HepG2 (cell line): ENCODE data around the gene GRHPR. TPM values are rescaled to one million over a fixed set of nuclear protein-coding genes. Genes with fewer than 3 reads are reported as not detected.

Experiments
- ARNTL ChIP-seq: sonication (generic); formaldehyde crosslinking; IDR thresholded peaks from 2 replicates; pipeline ENCODE4 v1.4.0; 2020; ENCODE audit warnings: mild to moderate bottlenecking, missing genetic modification reagents
- BCL6 ChIP-seq: IDR thresholded peaks from 2 replicates; pipeline ENCODE4 v1.6.1; 2016; ENCODE audit warnings: missing genetic modification reagents, missing compliant biosample characterization
- BRCA1 ChIP-seq: sonication (generic); formaldehyde crosslinking; IDR thresholded peaks from 2 replicates; pipeline ENCODE4 v1.4.0; 2020; ENCODE audit warnings: missing genetic modification reagents
- CEBPG ChIP-seq: IDR thresholded peaks from 2 replicates; pipeline ENCODE4 v1.6.1; 2016
- E2F5 ChIP-seq: sonication (generic); formaldehyde crosslinking; conservative IDR thresholded peaks from 2 replicates; pipeline ENCODE4 v1.4.0; 2020; ENCODE audit warnings: missing genetic modification reagents
- FOXA1 ChIP-seq, 2 experiments: fragments of 450-650 bp in 1 of 2; sonication (generic) in 1 of 2; formaldehyde crosslinking in 1 of 2; IDR thresholded peaks; 2 replicates each; pipeline versions ENCODE4 v1.4.0 to v1.6.1; 2016 to 2020; ENCODE audit warnings: missing genetic modification reagents in 1 of 2
- HMGA1 ChIP-seq: sonication (generic); formaldehyde crosslinking; conservative IDR thresholded peaks from 2 replicates; pipeline ENCODE4 v1.4.0; 2020; ENCODE audit warnings: missing genetic modification reagents
- HNF4A ChIP-seq: sonication (generic); formaldehyde crosslinking; IDR thresholded peaks from 2 replicates; pipeline ENCODE4 v1.4.0; 2020; ENCODE audit warnings: missing genetic modification reagents
- KAT2B ChIP-seq: fragments of 150-350 bp; IDR thresholded peaks from 2 replicates; pipeline ENCODE4 v1.6.1; 2014; ENCODE audit warnings: low read depth, low read length, borderline replicate concordance
- KDM4B ChIP-seq: sonication (generic); formaldehyde crosslinking; IDR thresholded peaks from 2 replicates; pipeline ENCODE4 v1.4.0; 2020; ENCODE audit warnings: missing genetic modification reagents
- MATR3 ChIP-seq: sonication (generic); formaldehyde crosslinking; IDR thresholded peaks from 2 replicates; pipeline ENCODE4 v1.4.0; 2020; ENCODE audit warnings: missing genetic modification reagents
- MBNL3 ChIP-seq: fragments of 250-450 bp; sonication (Bioruptor Pico); conservative IDR thresholded peaks from 2 replicates; pipeline ENCODE4 v1.8.0; 2022; ENCODE audit warnings: mild to moderate bottlenecking, inconsistent platforms
- PPARG ChIP-seq: conservative IDR thresholded peaks from 2 replicates; pipeline ENCODE4 v1.6.1; 2016; ENCODE audit warnings: missing biosample characterization, missing genetic modification reagents
- PREB ChIP-seq: sonication (generic); formaldehyde crosslinking; IDR thresholded peaks from 2 replicates; pipeline ENCODE4 v1.4.0; 2020; ENCODE audit warnings: missing genetic modification reagents
- RBAK ChIP-seq: sonication (generic); formaldehyde crosslinking; IDR thresholded peaks from 2 replicates; pipeline ENCODE4 v1.5.1; 2020; ENCODE audit warnings: mild to moderate bottlenecking, missing genetic modification reagents
- TARDBP ChIP-seq: sonication (generic); formaldehyde crosslinking; IDR thresholded peaks from 2 replicates; pipeline ENCODE4 v1.8.0; 2022; ENCODE audit warnings: mild to moderate bottlenecking, missing genetic modification reagents
- TFDP1 ChIP-seq: IDR thresholded peaks from 2 replicates; pipeline ENCODE4 v1.6.1; 2016; ENCODE audit warnings: missing compliant biosample characterization, missing genetic modification reagents, borderline replicate concordance
- THAP7 ChIP-seq: sonication (generic); formaldehyde crosslinking; IDR thresholded peaks from 2 replicates; pipeline ENCODE4 v1.8.1; 2023; ENCODE audit warnings: mild to moderate bottlenecking, missing genetic modification reagents
- ZFP36L1 ChIP-seq: sonication (generic); formaldehyde crosslinking; IDR thresholded peaks from 2 replicates; pipeline ENCODE4 v1.8.0; 2022; ENCODE audit warnings: mild to moderate bottlenecking, missing genetic modification reagents, moderate library complexity
- ZFP36L2 ChIP-seq: sonication (generic); formaldehyde crosslinking; IDR thresholded peaks from 2 replicates; pipeline ENCODE4 v1.4.0; 2020; ENCODE audit warnings: missing genetic modification reagents
- ZGPAT ChIP-seq: IDR thresholded peaks from 2 replicates; pipeline ENCODE4 v1.6.1; 2016; ENCODE audit warnings: mild to moderate bottlenecking
- ZMAT5 ChIP-seq: sonication (generic); formaldehyde crosslinking; IDR thresholded peaks from 2 replicates; pipeline ENCODE4 v1.5.0; 2020; ENCODE audit warnings: mild to moderate bottlenecking, low read depth, missing genetic modification reagents, borderline replicate concordance
- ZNF136 ChIP-seq: sonication (generic); formaldehyde crosslinking; IDR thresholded peaks from 2 replicates; pipeline ENCODE4 v1.8.1; 2022; ENCODE audit warnings: low read depth, mild to moderate bottlenecking, moderate library complexity, missing genetic modification reagents
- ZNF224 ChIP-seq: sonication (generic); formaldehyde crosslinking; IDR thresholded peaks from 2 replicates; pipeline ENCODE4 v1.5.0; 2020; ENCODE audit warnings: mild to moderate bottlenecking, missing genetic modification reagents
- ZNF549 ChIP-seq: sonication (generic); formaldehyde crosslinking; IDR thresholded peaks from 2 replicates; pipeline ENCODE4 v1.5.0; 2020; ENCODE audit warnings: missing genetic modification reagents
- ZNF562 ChIP-seq: sonication (generic); formaldehyde crosslinking; IDR thresholded peaks from 2 replicates; pipeline ENCODE4 v1.8.0; 2022; ENCODE audit warnings: missing genetic modification reagents, borderline replicate concordance
- ZNF674 ChIP-seq: sonication (generic); formaldehyde crosslinking; IDR thresholded peaks from 2 replicates; pipeline ENCODE4 v1.5.0; 2020; ENCODE audit warnings: low read depth, mild to moderate bottlenecking, missing genetic modification reagents
- polyA plus RNA-seq, 8 experiments: library from polyadenylated mRNA; depleted of rRNA in 3 of 8; stranded (reverse) in 7 of 8; unstranded in 1 of 8; fragments of >200 nt; fragmentation: Illumina TruSeq in 4 of 8; extraction: Trizol in 4 of 8; gene quantifications; 2 replicates each; pipeline versions ENCODE4 v1.2.1 to v1.2.3, GENCODE V29; 2011 to 2016; ENCODE audit warnings: low read depth in 4 of 8, missing spikeins in 1 of 8, mixed read lengths in 1 of 8; ENCODE audit not compliant: insufficient read depth in 1 of 8
- total RNA-seq, 5 experiments: library from RNA; depleted of rRNA; stranded (reverse); fragments of >200 nt; fragmentation: Illumina TruSeq; extraction: Trizol; gene quantifications; 2 replicates each; pipeline ENCODE4 v1.2.3, GENCODE V29; 2016; ENCODE audit warnings: low read depth in 1 of 5

The GRHPR gene
- total and polyA plus RNA-seq, 2 of the 13 experiments (the other 11 are each of a cell fraction or from before 2014, with no cell fraction given), result 113 to 115 TPM

- no peak for TF ChIP-seq ZMAT5
- no peak for TF ChIP-seq HNF4A (CRISPR knock-in tag)
- no peak for TF ChIP-seq ZNF136 (CRISPR knock-in tag)
- TF ChIP-seq TARDBP (CRISPR knock-in tag), result 0 out of 2 replicates have a peak, but pooled peaks have one; percentile 0
- no peak for TF ChIP-seq TFDP1 (CRISPR knock-in tag)
- no peak for TF ChIP-seq MBNL3 (CRISPR knock-in tag)
- no peak for TF ChIP-seq FOXA1 (IDR thresholded peaks at IDR 0.05)
- peak; percentile 51; the same call in 1 of the 2 replicates for TF ChIP-seq FOXA1 (CRISPR knock-in tag; IDR thresholded peaks at IDR 0.05)
- TF ChIP-seq ZGPAT (CRISPR knock-in tag), result peak; percentile 21; the same call in 1 of the 2 replicates
- no peak for TF ChIP-seq ZNF562 (CRISPR knock-in tag)
- TF ChIP-seq PPARG (CRISPR knock-in tag), result no peak
- no peak for TF ChIP-seq ZFP36L1
- TF ChIP-seq E2F5 (CRISPR knock-in tag), result no peak
- no peak for TF ChIP-seq ZFP36L2 (CRISPR knock-in tag)
- no peak for TF ChIP-seq BRCA1 (CRISPR knock-in tag)
- TF ChIP-seq RBAK, result no peak
- no peak for TF ChIP-seq MATR3 (CRISPR knock-in tag)
- no peak for TF ChIP-seq BCL6
- no peak for TF ChIP-seq ZNF674 (CRISPR knock-in tag)
- TF ChIP-seq ZNF549 (CRISPR knock-in tag), result no peak
- TF ChIP-seq HMGA1 (CRISPR knock-in tag), result no peak
- no peak for TF ChIP-seq KDM4B
- no peak for TF ChIP-seq ARNTL (CRISPR knock-in tag)
- TF ChIP-seq CEBPG, result 0 out of 2 replicates have a peak, but pooled peaks have one; percentile 21
- no peak for TF ChIP-seq PREB (CRISPR knock-in tag)
- TF ChIP-seq ZNF224 (CRISPR knock-in tag), result no peak
- no peak for TF ChIP-seq KAT2B
- TF ChIP-seq THAP7 (CRISPR knock-in tag), result no peak
Measured at GRCh38 chr9:37415011-37415719, 7.3 kb upstream of the GRHPR start (continued).
